ENCODE results near the gene C17orf67.

The C17orf67 gene

DNA sequence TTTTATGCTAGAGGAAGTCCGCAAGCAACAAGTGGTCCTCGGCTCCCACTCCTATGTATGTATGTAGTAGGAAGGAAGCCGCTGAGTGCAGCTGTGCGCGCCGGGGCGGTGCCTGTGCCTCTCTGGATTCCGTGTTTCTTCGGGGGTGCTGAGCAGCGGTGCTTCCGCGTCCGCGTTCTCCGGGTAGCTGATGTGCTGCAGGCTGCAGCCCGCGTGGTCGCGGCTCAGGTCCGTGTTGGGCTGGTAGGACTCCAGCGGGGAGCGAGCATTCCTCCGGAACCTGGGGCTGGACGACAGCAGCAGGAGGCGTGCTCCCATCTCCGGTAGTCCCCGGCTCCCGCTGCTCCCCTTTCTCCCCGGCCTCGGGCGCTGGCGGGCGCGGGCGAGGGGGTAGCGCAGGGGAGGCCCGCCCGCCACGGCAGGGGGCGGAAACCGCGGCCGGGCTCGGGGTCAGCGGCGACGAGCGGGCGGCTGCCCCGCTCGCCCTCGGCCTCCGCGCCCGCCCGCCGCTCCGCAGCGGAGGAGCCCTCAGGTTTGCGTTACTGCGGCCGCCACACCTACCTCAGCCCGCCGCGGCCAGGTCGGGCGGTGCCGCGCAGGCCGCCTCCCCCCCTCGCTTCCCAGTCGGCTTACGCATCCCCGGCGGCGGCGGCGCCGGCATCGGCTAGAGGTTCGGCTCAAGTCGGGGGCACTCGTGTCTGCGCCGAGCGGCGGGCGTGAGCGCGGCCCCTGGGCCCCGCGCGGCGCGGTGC lies 487 bp downstream of the C17orf67 start:
- ATAC-seq: peak; percentile 60
- DNase-seq: peak; percentile 68

DNA sequence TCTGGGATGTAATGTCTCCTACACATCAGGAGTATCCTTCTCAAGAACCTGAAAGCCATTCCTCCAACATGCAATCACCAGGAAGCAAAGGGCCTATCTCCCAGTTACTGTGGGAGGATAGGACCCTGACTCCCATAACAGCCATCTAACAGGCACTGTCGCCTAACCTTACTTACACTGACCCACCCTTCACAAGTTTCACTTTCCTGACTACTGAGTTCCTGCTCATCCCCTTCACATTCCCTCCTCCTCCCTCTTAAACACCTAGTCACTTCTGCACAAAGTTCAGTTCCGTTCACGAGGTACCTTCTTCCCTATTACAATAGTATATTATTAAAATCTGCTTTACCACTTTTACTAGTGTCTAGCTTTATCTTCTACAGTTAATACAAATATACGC lies 1.3 kb downstream of the C17orf67 start:
- DNase-seq: no peak
- no peak for ATAC-seq

DNA sequence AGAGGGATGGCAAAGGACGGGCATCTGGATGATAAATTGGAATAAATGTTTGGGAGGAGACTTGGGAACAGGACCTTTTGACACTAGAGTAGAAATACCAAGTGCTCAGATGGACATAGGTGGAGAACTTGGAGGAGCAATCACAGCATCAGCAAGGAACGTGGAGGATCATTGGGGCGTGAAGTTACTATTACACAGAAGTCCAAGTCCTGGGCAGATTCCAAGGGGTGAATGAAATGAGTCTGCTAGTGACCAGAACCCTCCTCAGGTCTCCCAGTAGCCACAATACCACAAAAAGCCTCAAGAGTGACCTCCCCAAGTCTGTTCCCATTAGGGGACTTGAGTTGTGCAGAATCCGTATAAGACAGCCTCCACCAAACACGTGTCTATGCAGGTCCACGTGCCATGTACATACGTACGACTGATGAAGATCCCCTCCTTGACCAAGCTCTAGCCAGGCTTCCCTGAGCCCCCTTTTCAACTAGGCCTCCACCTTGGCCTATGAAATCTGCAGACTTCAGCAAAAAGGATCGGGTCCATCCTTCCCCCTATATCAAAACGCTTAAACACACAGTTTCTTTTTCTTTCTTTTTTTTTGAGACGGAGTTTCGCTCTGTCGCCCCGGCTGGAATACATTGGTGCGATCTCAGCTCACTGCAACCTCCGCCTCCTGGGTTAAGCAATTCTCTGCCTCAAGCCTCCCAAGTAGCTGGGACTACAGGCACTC lies 2.2 kb downstream of the C17orf67 start:
- DNase-seq: no peak
- ATAC-seq: no peak

GRCh38 chr17:56830726-56831368 lies 2.9 kb downstream of the C17orf67 start:
- no peak for DNase-seq
- ATAC-seq: no peak

DNA sequence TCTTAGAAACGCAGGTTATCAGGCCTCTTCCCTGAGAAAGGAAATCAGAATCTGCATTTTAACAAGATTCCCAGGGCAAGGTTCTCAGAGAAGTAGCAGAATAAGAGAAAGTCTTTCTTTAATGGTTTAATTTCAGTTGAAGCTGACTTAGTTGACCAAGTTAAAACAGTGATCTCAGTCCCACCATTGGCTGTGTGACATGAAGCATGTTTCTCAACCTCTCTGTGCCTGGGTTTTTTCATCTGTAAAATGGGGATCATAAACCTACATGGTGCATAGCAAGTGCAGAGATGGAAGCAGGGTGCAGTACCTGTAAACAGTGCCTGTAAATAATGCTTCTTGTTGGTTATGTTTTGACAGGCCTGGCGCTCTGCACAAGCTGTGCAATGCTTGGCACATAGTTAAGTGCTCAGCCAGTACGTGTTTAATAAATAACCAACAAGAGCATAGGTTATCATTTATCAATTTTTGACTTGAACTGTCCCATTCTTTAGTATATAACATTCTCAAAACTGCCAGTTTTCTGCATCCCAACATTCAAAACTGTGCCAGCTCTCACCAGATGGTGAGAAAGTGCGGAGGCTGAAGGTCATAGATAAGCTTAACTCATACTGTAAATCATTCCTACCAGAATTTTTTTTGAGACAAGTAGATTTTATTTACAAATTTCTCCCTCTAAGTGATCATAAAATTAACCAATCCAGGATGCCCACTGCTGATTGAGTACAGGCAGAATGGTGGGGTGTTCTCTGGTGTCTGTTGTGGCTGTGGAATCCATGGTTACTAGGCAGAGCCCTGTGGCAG lies 6.9 kb downstream of the C17orf67 start:
- no peak for DNase-seq
- no peak for ATAC-seq

DNA sequence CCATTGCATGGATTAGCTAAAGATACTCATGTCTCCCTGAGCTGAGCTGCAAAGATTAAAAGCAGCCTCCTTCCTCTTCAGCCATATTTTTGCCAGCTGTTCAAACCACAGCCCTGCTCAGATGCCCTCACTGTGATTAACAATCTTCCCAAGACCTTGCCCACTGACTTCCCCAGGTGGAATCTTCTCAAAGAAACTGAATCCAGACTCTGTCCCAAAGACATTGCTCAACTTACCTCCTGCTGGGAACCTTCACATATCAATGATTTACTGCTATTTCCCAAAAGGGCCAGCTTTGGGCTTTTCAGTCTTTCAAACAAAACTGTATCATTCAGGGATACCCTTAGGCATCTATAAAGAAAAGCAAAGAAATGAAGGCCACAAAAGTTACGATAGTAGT lies 9.2 kb downstream of the C17orf67 start:
- DNase-seq: no peak

DNA sequence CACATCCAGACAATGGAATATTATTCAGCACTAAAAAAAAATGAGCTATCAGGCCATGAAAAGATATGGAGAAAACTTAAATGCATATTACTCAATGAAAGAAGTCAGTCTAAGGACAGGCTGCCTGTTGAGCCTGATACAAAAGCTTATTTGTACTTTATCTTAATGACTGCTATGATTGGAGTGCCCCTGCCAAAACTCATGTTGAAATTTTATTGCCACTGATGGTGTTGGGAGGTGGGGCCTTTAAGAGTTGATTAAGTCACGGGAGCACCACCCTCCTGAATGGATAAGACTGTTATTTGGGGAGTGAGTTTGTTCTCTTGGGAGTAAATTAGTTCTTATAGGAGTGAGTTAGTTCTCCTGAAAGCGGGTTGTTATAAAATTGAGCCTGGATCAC lies 9.9 kb downstream of the C17orf67 start:
- ATAC-seq (no peak), DNase-seq (no peak)

More for the DNA sequence above, 9.2 kb downstream of the C17orf67 start:
- ATAC-seq: no peak

DNA sequence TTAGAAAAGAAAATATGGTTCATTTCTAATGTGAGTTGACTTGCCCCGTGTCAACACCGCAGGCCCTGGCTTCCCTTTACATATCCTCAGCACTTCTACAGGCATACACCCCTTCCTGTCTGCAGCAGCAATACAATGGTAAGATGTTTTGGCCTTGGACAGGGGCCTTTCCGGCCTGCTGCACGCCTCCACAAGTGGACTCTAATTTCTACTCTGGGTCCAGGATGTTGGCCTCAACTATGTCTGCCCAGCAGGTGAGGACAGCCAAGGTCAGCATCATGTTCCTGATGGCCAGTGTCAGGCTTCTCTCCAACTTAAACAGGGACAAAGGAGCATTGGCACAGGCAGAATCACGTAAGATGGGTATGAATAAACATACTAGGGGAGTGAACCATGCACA lies 11.0 kb downstream of the C17orf67 start:
- ATAC-seq: no peak
- no peak for DNase-seq

GRCh38 chr17:56821847-56822534 lies 11.7 kb downstream of the C17orf67 start:
- DNase-seq (no peak), ATAC-seq (peak; percentile 72)

- ATAC-seq: no peak
- DNase-seq: no peak
These were observed 13.5 kb downstream of the C17orf67 start for GRCh38 chr17:56820207-56820606.

GRCh38 chr17:56819431-56820145 lies 14.1 kb downstream of the C17orf67 start:
- ATAC-seq (peak; percentile 73), DNase-seq (peak; percentile 80)

DNA sequence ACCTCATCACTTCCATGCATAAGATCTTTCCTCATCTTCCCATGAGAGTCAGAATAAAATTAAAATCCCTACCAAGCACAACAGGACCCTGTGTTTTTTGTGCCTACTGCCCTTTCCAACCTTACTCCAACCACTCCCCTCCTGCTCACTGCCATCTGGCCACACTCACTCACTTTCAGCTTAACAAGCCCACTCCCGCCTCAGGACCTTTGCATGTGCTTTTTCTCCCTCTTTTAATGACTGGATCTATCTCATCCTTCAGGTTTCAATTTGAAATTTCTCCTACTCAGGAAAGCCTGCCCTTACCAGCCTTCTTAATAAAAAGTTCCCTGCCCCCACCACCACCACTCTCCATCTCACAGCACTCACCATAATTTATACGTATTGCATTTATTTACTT lies 14.7 kb downstream of the C17orf67 start:
- ATAC-seq (no peak), DNase-seq (no peak)

GRCh38 chr17:56817066-56817465 lies 16.7 kb downstream of the C17orf67 start:
- no peak for ATAC-seq

GRCh38 chr17:56815711-56816110 lies 18.0 kb downstream of the C17orf67 start:
- DNase-seq (no peak), ATAC-seq (no peak)

More at GRCh38 chr17:56817066-56817465, 16.7 kb downstream of the C17orf67 start:
- DNase-seq: no peak

DNA sequence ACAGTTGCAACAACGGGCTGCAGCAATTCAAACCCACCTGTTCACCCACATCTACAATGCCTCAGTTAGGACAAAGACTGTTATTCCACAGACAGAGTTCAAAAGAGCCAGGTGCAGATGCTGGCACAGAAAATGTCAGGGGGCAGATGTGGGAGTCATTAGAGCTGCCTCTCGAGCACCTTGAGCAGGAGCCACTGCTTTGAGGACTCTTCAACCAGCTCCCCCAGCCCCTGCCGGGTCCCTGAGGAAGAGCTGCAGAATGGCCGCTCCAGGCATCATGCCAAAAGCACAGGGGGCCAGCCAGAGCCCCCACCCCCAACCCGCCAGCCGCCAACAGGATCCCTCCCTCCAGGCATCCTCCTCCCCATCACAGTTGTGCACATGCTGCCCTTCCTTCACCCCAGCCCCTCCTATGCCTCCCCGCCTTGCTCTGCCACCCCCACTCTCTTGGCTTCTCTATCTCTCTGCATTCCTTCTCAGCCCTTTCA lies 20.8 kb downstream of the C17orf67 start:
- ATAC-seq (no peak), DNase-seq (no peak)

DNA sequence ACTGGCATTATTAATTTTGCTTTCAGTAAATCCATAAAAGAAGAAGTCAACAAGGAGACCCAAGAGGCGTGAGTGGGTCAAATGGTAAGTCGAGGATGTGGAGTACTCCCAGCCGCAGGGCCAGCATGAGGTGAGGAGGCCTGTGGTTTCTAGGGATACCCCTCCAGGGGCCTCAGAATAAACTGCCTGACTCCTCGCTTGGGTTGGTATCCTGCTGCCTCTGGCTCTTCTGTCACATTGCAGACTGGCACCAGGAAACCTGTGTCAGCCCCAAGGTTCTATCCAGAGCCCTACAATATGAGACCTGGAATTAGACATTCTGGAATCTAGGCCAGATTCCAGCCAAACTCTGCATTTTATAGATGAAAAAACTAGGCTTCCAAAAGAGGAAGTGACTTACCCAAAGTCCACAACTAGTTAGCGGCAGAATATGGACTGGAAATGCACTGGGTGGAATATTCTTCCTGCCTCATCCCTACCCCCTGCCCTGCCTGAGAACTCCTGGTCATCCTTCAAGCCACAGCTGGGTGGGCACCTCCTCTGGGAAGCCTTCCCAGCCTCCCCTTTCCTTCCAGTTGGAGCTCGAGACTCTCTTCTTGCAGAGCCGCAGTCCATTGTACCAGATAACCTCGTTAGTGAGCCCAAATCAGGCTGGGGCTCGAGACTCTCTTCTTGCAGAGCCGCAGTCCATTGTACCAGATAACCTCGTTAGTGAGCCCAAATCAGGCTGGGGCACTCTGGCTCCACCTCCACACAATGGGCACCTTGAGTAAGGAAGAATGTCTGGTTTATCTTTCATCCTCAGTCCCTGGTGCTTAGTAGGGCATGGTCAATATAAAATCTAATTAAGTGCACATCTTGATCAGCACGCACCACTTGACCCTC lies 22.6 kb downstream of the C17orf67 start:
- DNase-seq (no peak), ATAC-seq (no peak)

- ATAC-seq: no peak
- no peak for DNase-seq
These were observed 23.4 kb downstream of the C17orf67 start for GRCh38 chr17:56810343-56810742.

DNA sequence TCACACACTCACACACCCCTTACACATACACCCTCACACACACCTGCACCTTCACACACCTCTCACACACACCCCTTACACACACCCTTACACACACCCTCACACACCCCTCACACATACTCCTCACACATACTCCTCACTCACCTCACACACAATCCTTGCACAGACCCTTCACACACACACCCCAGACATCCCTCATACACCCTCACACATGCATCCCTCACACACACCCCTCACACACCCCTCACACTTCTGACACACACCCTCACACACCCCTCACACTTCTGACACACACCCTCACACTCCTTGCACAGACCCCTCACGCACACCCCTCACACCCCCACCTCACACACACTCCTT lies 23.9 kb downstream of the C17orf67 start:
- no peak for ATAC-seq

DNA sequence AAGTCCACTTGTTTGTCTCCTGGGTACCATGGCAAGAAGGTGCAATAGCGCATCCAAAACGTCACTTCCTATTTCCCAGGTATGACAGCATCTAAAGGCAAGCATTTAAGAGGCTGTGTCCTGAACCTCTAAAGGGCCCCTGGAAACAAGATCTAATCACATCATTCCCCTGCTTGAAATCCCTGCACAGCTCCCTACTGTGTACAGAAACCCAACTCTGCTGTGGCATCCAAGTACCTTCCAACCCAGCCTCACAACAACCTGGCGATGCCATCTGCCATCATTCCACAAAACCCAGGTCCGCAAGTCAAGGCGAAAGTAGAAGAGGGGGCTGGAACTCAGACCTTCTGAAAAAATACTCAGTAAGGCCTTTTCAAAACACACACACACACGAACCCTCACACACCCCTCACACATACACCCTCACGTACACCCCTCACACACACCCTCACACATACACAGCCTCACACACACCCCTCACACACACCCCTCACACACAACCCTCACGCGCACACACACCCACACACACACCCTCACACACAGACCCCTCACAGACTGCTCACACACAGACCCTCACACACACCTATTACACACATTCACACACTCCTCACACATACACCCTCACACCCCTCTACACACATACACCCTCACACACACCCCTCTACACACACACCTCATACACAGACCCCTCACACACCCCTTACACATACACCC lies 24.5 kb downstream of the C17orf67 start:
- peak; percentile 23 for ATAC-seq
- DNase-seq: no peak

More for the DNA sequence above, 23.9 kb downstream of the C17orf67 start:
- DNase-seq: no peak
